Glutamatergic neuron (in vitro differentiated cells): Measurements from ENCODE around the gene TFAP2C. TPM values are rescaled to one million over a fixed set of nuclear protein-coding genes. Genes with fewer than 3 reads are reported as not detected.

Source experiments
- DNase-seq: peaks from one replicate; pipeline ENCODE4 v3.0.0; 2022
- H3K27ac Mint-ChIP-seq: one replicate; pipeline ENCODE4 v1.8.0; 2020; ENCODE audit warnings: mild to moderate bottlenecking, mixed read lengths, inconsistent platforms; ENCODE audit not compliant: unreplicated experiment
- H3K27me3 Mint-ChIP-seq: one replicate; pipeline ENCODE4 v1.8.0; 2020; ENCODE audit warnings: mild to moderate bottlenecking, moderate library complexity, mixed read lengths, inconsistent platforms; ENCODE audit not compliant: unreplicated experiment
- H3K36me3 Mint-ChIP-seq: one replicate; pipeline ENCODE4 v1.8.0; 2020; ENCODE audit warnings: mild to moderate bottlenecking, mixed read lengths, inconsistent platforms; ENCODE audit not compliant: unreplicated experiment
- H3K4me1 Mint-ChIP-seq: one replicate; pipeline ENCODE4 v1.8.0; 2020; ENCODE audit warnings: mild to moderate bottlenecking, low read depth, mixed read lengths, inconsistent platforms; ENCODE audit not compliant: unreplicated experiment
- H3K4me3 Mint-ChIP-seq: one replicate; pipeline ENCODE4 v1.8.0; 2020; ENCODE audit warnings: mild to moderate bottlenecking, mixed read lengths, inconsistent platforms; ENCODE audit not compliant: unreplicated experiment
- H3K9me3 Mint-ChIP-seq: one replicate; pipeline ENCODE4 v1.8.0; 2020; ENCODE audit warnings: mild to moderate bottlenecking, moderate library complexity, mixed read lengths, inconsistent platforms; ENCODE audit not compliant: unreplicated experiment
- CTCF ChIP-seq: fragments of 200-600 bp; sonication (generic); IDR thresholded peaks from one replicate; pipeline ENCODE4 v1.5.0; 2021; ENCODE audit not compliant: partially characterized antibody, unreplicated experiment
- total RNA-seq: library from RNA; stranded (reverse); fragmentation: NEBNext Ultra II Directional; extraction: Animal tissue kit (Norgen Biotek cat#: 25700); gene quantifications from one replicate; pipeline ENCODE4 v1.2.1, GENCODE V29; 2021; ENCODE audit not compliant: unreplicated experiment

TFAP2C gene
- total RNA-seq, 1 donor from 2014 or later = 35.3 TPM

DNA sequence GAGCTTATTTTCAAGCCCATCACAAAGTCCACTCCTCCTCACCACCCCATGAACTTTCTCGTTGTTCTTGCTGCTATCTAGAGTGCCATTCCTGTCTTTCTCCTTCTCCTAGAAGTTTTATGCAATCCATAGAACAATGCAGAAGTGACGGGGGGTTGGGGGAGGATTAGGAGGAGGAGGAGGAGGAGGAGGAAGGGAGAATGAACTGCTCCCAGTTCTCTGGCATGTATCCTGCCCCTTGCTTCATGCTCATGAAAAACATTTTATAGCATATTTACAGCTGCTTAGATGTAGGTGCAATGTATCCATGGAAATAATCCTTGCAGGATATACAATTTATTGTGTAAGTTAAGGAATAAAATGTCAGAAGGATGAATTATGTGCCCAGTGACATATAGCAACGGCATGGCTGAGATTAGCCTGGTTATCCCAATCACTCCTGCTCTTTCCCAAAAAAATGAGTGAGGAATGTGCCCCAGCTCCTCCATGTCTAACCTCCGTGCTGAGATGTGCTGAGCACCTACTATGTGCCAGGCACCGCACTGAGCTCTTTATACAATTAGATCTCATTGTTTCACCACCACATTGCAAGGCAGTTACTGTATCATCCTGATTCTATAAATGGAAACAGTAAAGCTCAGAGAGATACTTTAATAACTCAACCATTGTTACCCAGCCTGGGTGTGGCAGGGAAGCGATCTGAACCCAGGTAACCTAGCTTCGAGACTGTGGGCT lies 41.6 kb upstream of the TFAP2C start:
- Mint-ChIP-seq H3K9me3 (no peaks in the 10 kb centered on the region), H3K27me3 (no peaks in the 10 kb centered on the region), H3K36me3 (no peaks in the 10 kb centered on the region), H3K4me1 (peaks cover 2% of the 10 kb centered on the region), H3K27ac (no peak overlapping the region), H3K4me3 (no peak overlapping the region)
- no peak for DNase-seq
- TF ChIP-seq CTCF = no peak

DNA sequence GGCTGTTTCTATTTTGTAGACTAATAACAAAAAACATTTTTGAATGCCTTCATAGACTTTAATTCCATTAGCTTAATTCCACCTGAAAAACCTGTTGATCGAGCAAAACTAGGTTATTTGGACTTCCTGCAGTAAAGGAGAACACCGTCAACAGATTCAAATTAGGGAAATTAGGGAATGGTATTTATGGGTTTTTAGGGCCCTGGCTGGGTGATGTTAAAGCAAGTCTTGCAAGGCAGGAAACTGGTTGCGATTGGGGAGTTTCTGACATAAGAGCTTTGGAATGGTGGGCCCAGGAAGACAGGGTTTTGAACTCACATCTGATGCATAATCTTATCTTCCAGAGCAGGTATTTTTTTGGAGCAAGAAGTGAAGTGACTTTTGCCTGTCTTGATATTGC lies 40.1 kb upstream of the TFAP2C start:
- Mint-ChIP-seq H3K4me3 (no peak overlapping the region), H3K9me3 (no peaks in the 10 kb centered on the region), H3K27me3 (no peaks in the 10 kb centered on the region), H3K36me3 (no peaks in the 10 kb centered on the region), H3K27ac (no peak overlapping the region), H3K4me1 (no peaks in the 10 kb centered on the region)
- no peak for DNase-seq
- TF ChIP-seq CTCF = no peak

GRCh38 chr20:56589633-56590032 lies 39.5 kb upstream of the TFAP2C start:
- Mint-ChIP-seq H3K36me3 (no peaks in the 10 kb centered on the region), H3K9me3 (no peaks in the 10 kb centered on the region), H3K4me1 (no peaks in the 10 kb centered on the region), H3K27me3 (no peaks in the 10 kb centered on the region), H3K4me3 (no peak overlapping the region), H3K27ac (no peak overlapping the region)
- no peak for TF ChIP-seq CTCF
- DNase-seq = no peak

GRCh38 chr20:56590888-56591287 lies 38.2 kb upstream of the TFAP2C start:
- no peak for TF ChIP-seq CTCF
- H3K27me3 Mint-ChIP-seq = no peaks in the 10 kb centered on the region
- no peaks in the 10 kb centered on the region for H3K4me1 Mint-ChIP-seq
- H3K9me3 Mint-ChIP-seq = no peaks in the 10 kb centered on the region
- no peak overlapping the region for H3K4me3 Mint-ChIP-seq
- no peak overlapping the region for H3K27ac Mint-ChIP-seq
- no peak for DNase-seq
- no peaks in the 10 kb centered on the region for H3K36me3 Mint-ChIP-seq

DNA sequence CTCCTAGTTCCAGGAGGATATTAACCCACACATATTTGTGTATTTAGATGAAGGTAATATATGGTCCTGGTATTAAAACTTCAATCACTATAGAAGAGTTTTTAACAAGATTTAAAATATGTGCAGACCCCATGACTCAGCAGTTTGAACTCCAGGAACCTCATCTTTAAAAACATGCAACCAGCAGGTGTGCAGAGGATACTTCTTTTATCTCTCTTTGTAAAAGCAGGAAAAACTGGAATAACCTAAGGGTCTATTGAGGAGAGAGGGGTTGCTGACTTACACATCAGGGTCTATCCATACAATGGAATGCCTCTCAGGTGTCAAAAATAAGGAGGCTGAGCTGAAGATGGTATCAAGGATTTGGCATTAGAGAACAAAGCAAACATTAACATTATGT lies 36.9 kb upstream of the TFAP2C start:
- TF ChIP-seq CTCF = no peak
- no peaks in the 10 kb centered on the region for H3K36me3 Mint-ChIP-seq
- DNase-seq = no peak
- H3K4me1 Mint-ChIP-seq = peaks cover 3% of the 10 kb centered on the region
- H3K27me3 Mint-ChIP-seq = no peaks in the 10 kb centered on the region
- no peak overlapping the region for H3K4me3 Mint-ChIP-seq
- no peaks in the 10 kb centered on the region for H3K9me3 Mint-ChIP-seq
- no peak overlapping the region for H3K27ac Mint-ChIP-seq
